ENCODE measurements around the gene ENOSF1. TPM values are rescaled to one million over a fixed set of nuclear protein-coding genes. Genes with fewer than 3 reads are reported as not detected.

The ENOSF1 gene
- total and polyA plus RNA-seq, 4 donors: 24.8 to 63.6 (median 45.1) TPM

DNA sequence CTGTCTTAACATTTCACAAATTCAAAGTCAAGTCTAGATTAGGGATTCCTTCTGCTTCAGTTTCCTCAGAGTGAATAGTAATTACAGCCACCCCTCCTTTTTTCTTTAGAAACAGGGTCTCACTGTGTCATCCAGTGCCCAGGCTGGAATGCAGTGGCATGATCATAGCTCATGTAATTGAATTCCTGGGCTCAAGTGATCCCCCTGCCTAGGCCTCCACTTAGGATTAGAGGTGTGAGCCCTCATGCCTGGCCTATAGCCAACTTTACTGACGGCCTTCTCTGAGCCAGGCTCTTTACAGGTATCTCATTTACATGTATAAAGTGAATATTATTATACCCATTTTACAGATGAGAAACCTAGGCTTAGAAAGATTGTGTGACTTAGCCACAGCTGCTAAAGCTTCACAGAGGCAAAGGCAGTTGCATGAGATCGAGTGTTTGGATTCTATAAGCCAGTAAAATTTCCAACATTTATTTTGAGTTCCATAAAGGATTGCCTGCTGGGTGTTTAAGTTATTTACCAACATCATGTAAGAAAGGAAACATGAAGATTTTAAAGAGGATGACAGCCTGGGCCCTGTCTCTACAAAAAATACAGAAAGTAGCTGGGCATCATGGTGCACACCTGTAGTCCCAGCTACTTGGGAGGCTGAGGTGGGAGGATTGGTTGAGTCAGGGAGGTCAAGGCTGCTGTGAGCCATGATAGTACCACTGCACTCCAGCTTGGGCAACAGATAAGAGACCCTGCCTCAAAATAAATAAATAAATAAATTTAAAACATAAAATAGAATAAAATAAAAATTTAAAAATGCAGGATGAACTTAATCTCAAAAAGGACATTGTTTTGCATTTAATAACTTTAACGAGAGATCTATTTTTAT lies 1.8 kb downstream of the ENOSF1 start:
- Histone ChIP-seq H3K27me3 (ENCODE audit: control insufficient read depth, insufficient read depth, low read length) (no peaks in the 10 kb centered on the region), H3K4me3 (ENCODE audit: low read depth, low read length) (peak overlapping the region; percentile 74), H3K27ac (ENCODE audit: low read depth, low read length) (no peak overlapping the region), H3K9me3 (ENCODE audit: control insufficient read depth, insufficient read depth, low read length) (no peaks in the 10 kb centered on the region), H3K36me3 (ENCODE audit: control insufficient read depth, insufficient read depth, low read length) (no peaks in the 10 kb centered on the region), H3K4me1 (ENCODE audit: control insufficient read depth, insufficient read depth, low read length) (peaks cover 9% of the 10 kb centered on the region)
- WGBS (ENCODE audit: insufficient coverage): no CpG with 5 or more reads among the region's 3 CpGs
- no peak for DNase-seq (ENCODE audit: low read depth in 4 of 6, low spot score in 6 of 6)

DNA sequence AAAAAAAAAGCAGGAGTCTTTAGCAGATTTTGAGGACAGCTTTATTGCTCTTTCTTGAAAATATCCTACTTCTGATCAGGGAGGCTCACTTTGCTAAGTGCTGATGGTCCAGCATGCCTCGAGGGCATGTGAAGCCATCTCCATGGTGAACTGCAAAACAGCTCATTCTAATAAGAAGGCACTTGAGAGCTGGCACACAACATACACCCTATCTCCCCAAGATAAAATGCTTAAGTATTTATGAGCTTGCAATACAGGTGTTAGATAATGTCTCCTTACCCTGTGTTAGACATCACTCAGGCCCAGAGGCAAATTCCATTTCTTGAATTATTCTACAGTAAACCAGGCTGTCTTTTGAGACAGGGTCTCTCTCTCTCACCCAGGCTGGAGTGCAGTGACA lies 2.7 kb downstream of the ENOSF1 start:
- H3K27ac ChIP-seq (ENCODE audit: low read depth, low read length): no peak overlapping the region
- no peaks in the 10 kb centered on the region for H3K27me3 ChIP-seq (ENCODE audit: control insufficient read depth, insufficient read depth, low read length)
- no peak for DNase-seq (ENCODE audit: low read depth in 4 of 6, low spot score in 6 of 6)
- H3K4me3 ChIP-seq (ENCODE audit: low read depth, low read length): no peak overlapping the region
- H3K36me3 ChIP-seq (ENCODE audit: control insufficient read depth, insufficient read depth, low read length): no peaks in the 10 kb centered on the region
- WGBS (ENCODE audit: insufficient coverage): 14% methylated on average over 1 of the region's 1 CpG
- peaks cover 9% of the 10 kb centered on the region for H3K4me1 ChIP-seq (ENCODE audit: control insufficient read depth, insufficient read depth, low read length)
- H3K9me3 ChIP-seq (ENCODE audit: control insufficient read depth, insufficient read depth, low read length): no peaks in the 10 kb centered on the region

DNA sequence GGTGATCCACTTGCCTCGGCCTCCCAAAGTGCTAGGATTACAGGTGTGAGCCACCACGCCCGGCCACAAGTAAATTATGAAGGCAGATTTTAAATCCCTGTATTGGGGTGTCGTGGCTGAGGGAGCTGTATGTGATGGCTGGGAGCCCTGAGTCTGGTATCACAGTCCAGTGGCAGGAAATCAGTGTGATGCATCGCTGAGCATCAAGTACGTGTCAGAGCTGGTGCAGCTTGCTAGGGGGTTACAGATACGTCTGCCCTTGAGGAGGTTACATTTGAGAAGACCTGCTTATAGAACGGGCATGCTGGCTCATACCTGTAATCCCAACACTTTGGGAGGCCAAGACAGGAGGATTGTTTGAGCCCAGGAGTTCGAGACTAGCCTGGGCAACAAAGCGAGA lies 4.3 kb downstream of the ENOSF1 start:
- Histone ChIP-seq H3K27ac (ENCODE audit: low read depth, low read length) (no peak overlapping the region), H3K4me3 (ENCODE audit: low read depth, low read length) (no peak overlapping the region), H3K9me3 (ENCODE audit: control insufficient read depth, insufficient read depth, low read length) (no peaks in the 10 kb centered on the region), H3K27me3 (ENCODE audit: control insufficient read depth, insufficient read depth, low read length) (no peaks in the 10 kb centered on the region), H3K36me3 (ENCODE audit: control insufficient read depth, insufficient read depth, low read length) (no peaks in the 10 kb centered on the region), H3K4me1 (ENCODE audit: control insufficient read depth, insufficient read depth, low read length) (peaks cover 9% of the 10 kb centered on the region)
- no peak for DNase-seq (ENCODE audit: low read depth in 4 of 6, low spot score in 6 of 6)
- 97% methylated on average over 7 of the region's 10 CpGs for WGBS (ENCODE audit: insufficient coverage)

DNA sequence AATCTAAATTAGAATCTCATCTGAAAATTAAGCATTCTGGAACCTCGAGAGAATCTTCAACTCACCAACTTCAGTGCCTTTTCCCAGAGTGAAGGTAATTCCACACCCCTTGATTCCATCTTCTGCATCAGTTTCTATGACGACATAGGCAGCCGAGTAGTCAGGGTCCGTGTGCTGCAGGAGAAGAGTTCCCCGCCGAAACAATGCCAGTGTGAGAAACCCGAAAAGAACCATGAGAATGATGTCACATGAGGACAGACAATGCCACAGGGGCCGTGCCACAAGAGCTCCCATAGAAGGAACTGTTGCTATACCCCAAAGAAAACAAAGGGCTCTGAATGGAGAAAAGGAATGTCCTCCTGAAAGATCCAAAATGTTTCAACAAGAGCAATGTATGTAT lies 6.0 kb downstream of the ENOSF1 start:
- H3K27ac ChIP-seq (ENCODE audit: low read depth, low read length): no peak overlapping the region

DNA sequence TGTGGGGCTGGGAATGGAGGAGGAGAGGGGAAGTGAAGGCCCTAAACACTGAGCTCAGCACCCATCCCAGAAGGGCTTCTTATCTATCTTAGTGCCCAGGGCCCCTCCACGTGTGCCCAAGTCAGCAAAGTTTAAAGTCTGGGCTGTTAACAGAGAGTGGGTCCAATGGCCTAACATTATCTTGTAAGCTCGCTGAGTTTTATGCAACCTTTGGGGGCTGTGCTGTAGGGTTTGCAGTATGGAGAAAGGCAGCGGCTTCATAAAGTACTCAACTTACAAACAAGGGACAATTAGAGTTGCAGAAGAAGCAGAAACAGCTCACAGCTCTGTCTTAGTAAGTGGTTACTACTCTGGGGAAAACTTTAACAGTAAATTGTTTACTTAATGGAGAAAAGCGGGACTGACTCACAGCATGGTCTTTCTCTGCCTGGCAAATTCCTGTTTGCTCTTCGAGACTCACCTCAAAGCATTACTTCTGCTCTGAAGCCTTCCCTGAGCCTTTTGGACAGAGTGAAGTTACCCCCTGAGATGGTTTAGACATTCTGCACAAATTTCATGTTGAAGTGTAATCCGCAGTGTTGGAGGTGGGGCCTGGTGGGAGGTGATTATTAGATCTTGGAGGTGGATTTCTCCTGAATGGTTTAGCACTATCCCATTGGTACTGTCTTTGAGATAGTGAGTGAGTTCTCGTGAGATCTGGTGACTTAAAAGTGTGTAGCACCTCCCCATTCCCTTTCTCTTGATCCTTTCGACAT lies 9.0 kb downstream of the ENOSF1 start:
- Histone ChIP-seq H3K27me3 (ENCODE audit: control insufficient read depth, insufficient read depth, low read length) (no peaks in the 10 kb centered on the region), H3K4me3 (ENCODE audit: low read depth, low read length) (no peak overlapping the region), H3K27ac (ENCODE audit: low read depth, low read length) (no peak overlapping the region), H3K36me3 (ENCODE audit: control insufficient read depth, insufficient read depth, low read length) (no peaks in the 10 kb centered on the region), H3K4me1 (ENCODE audit: control insufficient read depth, insufficient read depth, low read length) (no peaks in the 10 kb centered on the region), H3K9me3 (ENCODE audit: control insufficient read depth, insufficient read depth, low read length) (no peaks in the 10 kb centered on the region)
- DNase-seq (ENCODE audit: low read depth in 4 of 6, low spot score in 6 of 6): peak in 1 of 6 donors; percentile 75
- WGBS (ENCODE audit: insufficient coverage): 100% methylated on average over 3 of the region's 8 CpGs

More for the DNA sequence above, 6.0 kb downstream of the ENOSF1 start:
- Histone ChIP-seq H3K4me1 (ENCODE audit: control insufficient read depth, insufficient read depth, low read length) (no peaks in the 10 kb centered on the region), H3K27me3 (ENCODE audit: control insufficient read depth, insufficient read depth, low read length) (no peaks in the 10 kb centered on the region), H3K4me3 (ENCODE audit: low read depth, low read length) (no peak overlapping the region), H3K36me3 (ENCODE audit: control insufficient read depth, insufficient read depth, low read length) (no peaks in the 10 kb centered on the region), H3K9me3 (ENCODE audit: control insufficient read depth, insufficient read depth, low read length) (no peaks in the 10 kb centered on the region)
- DNase-seq (ENCODE audit: low read depth in 4 of 6, low spot score in 6 of 6): peak in 1 of 6 donors; percentile 58
- WGBS (ENCODE audit: insufficient coverage): 37% methylated on average over 7 of the region's 8 CpGs

DNA sequence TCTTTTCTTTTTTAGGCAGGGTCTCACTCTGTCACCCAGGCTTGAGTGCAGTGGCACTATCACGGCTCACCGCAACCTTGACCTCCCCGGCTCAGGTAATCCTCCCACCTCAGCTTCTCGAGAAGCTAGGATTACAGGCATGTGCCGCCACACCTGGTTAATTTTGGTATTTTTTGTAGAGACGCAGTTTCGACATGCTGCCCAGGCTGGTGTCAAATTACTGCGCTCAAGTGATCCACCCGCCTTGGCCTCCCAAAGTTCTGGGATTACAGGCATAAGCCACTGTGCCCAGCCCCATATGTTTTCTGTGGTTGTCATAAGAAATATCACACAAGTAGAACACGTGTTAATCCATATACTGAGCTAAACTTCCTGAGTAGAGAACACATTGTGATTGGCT lies 14.6 kb downstream of the ENOSF1 start:
- peaks cover 4% of the 10 kb centered on the region for H3K4me1 ChIP-seq (ENCODE audit: control insufficient read depth, insufficient read depth, low read length)
- DNase-seq (ENCODE audit: low read depth in 4 of 6, low spot score in 6 of 6): no peak
- no peak overlapping the region for H3K27ac ChIP-seq (ENCODE audit: low read depth, low read length)
- H3K36me3 ChIP-seq (ENCODE audit: control insufficient read depth, insufficient read depth, low read length): peaks cover 3% of the 10 kb centered on the region
- H3K27me3 ChIP-seq (ENCODE audit: control insufficient read depth, insufficient read depth, low read length): no peaks in the 10 kb centered on the region
- no peak overlapping the region for H3K4me3 ChIP-seq (ENCODE audit: low read depth, low read length)
- 96% methylated on average over 4 of the region's 10 CpGs for WGBS (ENCODE audit: insufficient coverage)
- no peaks in the 10 kb centered on the region for H3K9me3 ChIP-seq (ENCODE audit: control insufficient read depth, insufficient read depth, low read length)

DNA sequence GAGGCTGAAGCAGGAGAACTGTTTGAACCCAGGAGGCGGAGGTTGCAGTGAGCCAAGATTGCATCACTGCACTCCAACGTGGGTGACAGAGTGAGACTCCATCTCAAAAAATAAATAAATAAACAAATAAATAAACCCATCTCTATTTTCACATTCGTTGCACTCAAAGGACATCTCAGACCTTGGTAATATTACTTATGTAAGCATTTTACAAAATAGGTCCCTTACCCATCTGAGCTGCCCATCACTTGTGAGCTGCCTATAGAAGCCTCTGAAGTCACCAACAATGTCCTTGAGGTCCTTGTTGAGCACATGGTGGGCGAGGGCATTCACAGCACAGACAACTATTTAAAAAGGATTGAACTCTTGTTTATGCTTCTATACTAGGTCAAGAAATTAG lies 15.4 kb downstream of the ENOSF1 start:
- H3K27me3 ChIP-seq (ENCODE audit: control insufficient read depth, insufficient read depth, low read length): no peaks in the 10 kb centered on the region
- H3K9me3 ChIP-seq (ENCODE audit: control insufficient read depth, insufficient read depth, low read length): no peaks in the 10 kb centered on the region
- H3K27ac ChIP-seq (ENCODE audit: low read depth, low read length): no peak overlapping the region
- no peak for DNase-seq (ENCODE audit: low read depth in 4 of 6, low spot score in 6 of 6)
- 100% methylated on average over 1 of the region's 4 CpGs for WGBS (ENCODE audit: insufficient coverage)
- peaks cover 11% of the 10 kb centered on the region for H3K36me3 ChIP-seq (ENCODE audit: control insufficient read depth, insufficient read depth, low read length)
- no peak overlapping the region for H3K4me3 ChIP-seq (ENCODE audit: low read depth, low read length)
- peaks cover 4% of the 10 kb centered on the region for H3K4me1 ChIP-seq (ENCODE audit: control insufficient read depth, insufficient read depth, low read length)

DNA sequence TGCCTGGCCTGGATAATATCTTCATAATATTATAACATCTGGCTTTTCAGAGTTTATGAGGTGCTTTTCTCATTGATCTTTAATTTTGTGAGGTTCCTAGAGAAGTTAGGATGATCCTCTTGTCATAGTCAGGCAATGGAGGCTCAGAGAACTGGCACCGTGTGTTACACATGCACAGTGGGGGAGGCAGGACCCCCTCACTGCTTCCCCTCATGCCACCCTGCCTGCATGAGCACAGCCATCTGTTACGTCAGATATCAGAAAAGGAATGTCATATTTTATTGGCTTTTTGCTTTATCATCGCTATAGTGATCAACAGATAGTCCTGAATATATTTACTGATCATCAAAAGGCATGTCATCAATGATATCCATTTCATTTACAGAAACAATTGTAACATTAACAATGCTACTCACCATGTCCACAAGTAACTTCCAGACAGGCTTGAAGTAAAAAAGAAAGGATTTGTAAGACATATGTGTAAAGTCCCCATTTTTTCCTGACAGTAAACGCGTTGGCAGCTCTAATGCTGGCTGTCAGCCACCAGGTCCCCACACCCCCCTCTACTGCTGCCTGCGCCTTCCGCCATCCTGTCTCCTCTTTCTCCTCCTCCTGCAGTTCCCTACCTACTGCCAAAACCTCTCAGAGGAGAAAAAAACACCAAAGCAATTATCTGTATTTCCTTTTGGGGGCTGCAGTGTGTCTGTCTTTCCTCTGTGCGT lies 18.8 kb downstream of the ENOSF1 start:
- H3K27me3 ChIP-seq (ENCODE audit: control insufficient read depth, insufficient read depth, low read length): no peaks in the 10 kb centered on the region
- H3K4me1 ChIP-seq (ENCODE audit: control insufficient read depth, insufficient read depth, low read length): peaks cover 4% of the 10 kb centered on the region
- H3K36me3 ChIP-seq (ENCODE audit: control insufficient read depth, insufficient read depth, low read length): peaks cover 16% of the 10 kb centered on the region
- no peaks in the 10 kb centered on the region for H3K9me3 ChIP-seq (ENCODE audit: control insufficient read depth, insufficient read depth, low read length)
- no peak overlapping the region for H3K4me3 ChIP-seq (ENCODE audit: low read depth, low read length)
- DNase-seq (ENCODE audit: low read depth in 4 of 6, low spot score in 6 of 6): peak in 2 of 6 donors; percentile 9 to 79
- 55% methylated on average over 5 of the region's 8 CpGs for WGBS (ENCODE audit: insufficient coverage)
- no peak overlapping the region for H3K27ac ChIP-seq (ENCODE audit: low read depth, low read length)

DNA sequence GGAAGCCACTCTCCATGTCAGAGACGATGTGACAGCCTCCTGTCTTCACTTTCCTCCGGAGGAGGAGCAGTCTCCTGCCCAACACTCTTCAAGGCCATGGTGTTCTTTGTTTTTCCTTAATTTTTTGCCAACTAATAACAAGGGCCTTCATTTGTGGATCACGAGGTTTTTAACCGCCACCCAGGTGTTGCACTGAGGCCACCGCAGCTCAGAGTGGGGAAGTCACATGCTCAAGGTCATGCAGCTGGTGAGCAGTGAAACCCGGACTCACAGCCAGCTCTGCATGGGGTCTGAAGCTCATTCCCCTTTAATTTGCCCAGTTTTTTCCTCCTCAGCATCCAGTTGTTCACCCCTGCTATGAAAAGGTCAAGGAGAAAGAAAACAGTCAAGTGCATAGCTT lies 19.6 kb downstream of the ENOSF1 start:
- no peaks in the 10 kb centered on the region for H3K9me3 ChIP-seq (ENCODE audit: control insufficient read depth, insufficient read depth, low read length)
- H3K36me3 ChIP-seq (ENCODE audit: control insufficient read depth, insufficient read depth, low read length): peaks cover 16% of the 10 kb centered on the region
- peaks cover 4% of the 10 kb centered on the region for H3K4me1 ChIP-seq (ENCODE audit: control insufficient read depth, insufficient read depth, low read length)
- no peak for DNase-seq (ENCODE audit: low read depth in 4 of 6, low spot score in 6 of 6)
- 86% methylated on average over 5 of the region's 6 CpGs for WGBS (ENCODE audit: insufficient coverage)
- no peak overlapping the region for H3K4me3 ChIP-seq (ENCODE audit: low read depth, low read length)
- H3K27ac ChIP-seq (ENCODE audit: low read depth, low read length): no peak overlapping the region
- no peaks in the 10 kb centered on the region for H3K27me3 ChIP-seq (ENCODE audit: control insufficient read depth, insufficient read depth, low read length)
